Activated CD4-positive, alpha-beta memory T cell treated with anti-CD3 and anti-CD28 coated beads for 36 hours (primary cell): Measurements from ENCODE around the gene PRRC2B. TPM values are rescaled to one million over a fixed set of nuclear protein-coding genes. Genes with fewer than 3 reads are reported as not detected.
"Not testable (repeated sequence)": the region's sequence is repeated elsewhere in the genome, so short reads cannot be mapped to it uniquely, and the experiment has no call there.

ENCODE experiments used
- CTCF ChIA-PET: fragments of 350-600 bp; sonication (Branson Sonifier 250); formaldehyde crosslinking; loops from one replicate; lab custom pipeline; 2021; ENCODE audit warnings: antibody characterized with exemption, inconsistent platforms; lab: Charles Lee
- POLR2A ChIA-PET: fragments of 350-600 bp; sonication (Branson Sonifier 250); formaldehyde crosslinking; loops from one replicate; lab custom pipeline; 2021; ENCODE audit warnings: antibody characterized with exemption; lab: Charles Lee
- DNase-seq: peaks from one replicate; pipeline ENCODE4 v3.0.0-alpha.2; 2020
- H3K27ac Mint-ChIP-seq: one replicate; pipeline ENCODE4 v1.8.0; 2021; ENCODE audit warnings: mixed read lengths
- H3K27me3 Mint-ChIP-seq: one replicate; pipeline ENCODE4 v1.8.0; 2021; ENCODE audit warnings: mixed read lengths
- H3K36me3 Mint-ChIP-seq: one replicate; pipeline ENCODE4 v1.8.0; 2021; ENCODE audit warnings: mixed read lengths
- H3K4me1 Mint-ChIP-seq: one replicate; pipeline ENCODE4 v1.8.0; 2021; ENCODE audit warnings: low read depth, mixed read lengths
- H3K4me3 Mint-ChIP-seq: one replicate; pipeline ENCODE4 v1.8.0; 2021; ENCODE audit warnings: mild to moderate bottlenecking, mixed read lengths
- H3K9me3 Mint-ChIP-seq: one replicate; pipeline ENCODE4 v1.8.0; 2021; ENCODE audit warnings: mixed read lengths
- intact Hi-C: fragments of 100-400 bp; cut with micrococcal nuclease; formaldehyde crosslinking; loops from one replicate; pipeline ENCODE4 v1.15.1; 2023
- total RNA-seq, 2 experiments: library from RNA; stranded (reverse); gene quantifications; one replicate each; pipeline ENCODE4 v1.2.3, GENCODE V29; 2021

Gene PRRC2B
- total RNA-seq, 2 experiments from 2014 or later, result 127 to 135 TPM

DNA sequence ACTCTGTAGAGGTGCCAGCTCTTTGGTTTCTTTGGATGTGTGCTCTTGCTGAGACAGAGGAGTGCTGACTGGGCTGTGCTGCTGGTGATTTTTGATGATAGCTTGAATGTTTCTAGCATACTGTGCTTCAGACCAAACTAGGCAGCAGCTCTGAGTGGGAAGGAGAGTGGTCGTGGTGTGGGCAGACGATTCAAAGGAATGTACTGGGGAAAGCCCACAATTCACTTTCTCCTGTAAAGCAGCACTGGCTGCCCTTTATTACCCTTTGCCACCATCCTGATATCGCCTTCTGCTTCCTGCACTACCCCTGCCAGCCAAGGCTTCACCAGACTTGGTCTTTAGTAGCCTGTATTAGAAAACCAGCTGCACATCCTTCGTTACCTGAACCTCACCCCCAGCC is 45.3 kb downstream of the PRRC2B start:
- Mint-ChIP-seq H3K36me3 (peaks cover 41% of the 10 kb centered on the region), H3K4me1 (peaks cover 8% of the 10 kb centered on the region), H3K4me3 (no peak overlapping the region), H3K9me3 (no peaks in the 10 kb centered on the region), H3K27me3 (no peaks in the 10 kb centered on the region), H3K27ac (no peak overlapping the region)
- POLR2A ChIA-PET, result interaction anchor here (1.1 kb wide), 2 partner anchors 11 to 314 kb away, joined by 3 read pairs; partner anchors contain the start of gene NUP214
- DNase-seq, result no peak
- CTCF ChIA-PET, result interaction anchor here (1.2 kb wide), 1 partner anchor 89 kb away, joined by 4 read pairs; no protein-coding TSS in a partner anchor
- intact Hi-C loops, result no loop called here

- Mint-ChIP-seq H3K27me3 (no peaks in the 10 kb centered on the region), H3K4me1 (peaks cover 8% of the 10 kb centered on the region), H3K4me3 (no peak overlapping the region), H3K9me3 (no peaks in the 10 kb centered on the region), H3K27ac (peak overlapping the region; percentile 26), H3K36me3 (peaks cover 46% of the 10 kb centered on the region)
- intact Hi-C loops, result no loop called here
- ChIA-PET POLR2A (no interaction called here), CTCF (no interaction called here)
- no peak for DNase-seq
Observed at GRCh38 chr9:131441441-131441840, 47.6 kb downstream of the PRRC2B start.

- intact Hi-C loops, result no loop called here
- POLR2A ChIA-PET, result no interaction called here
- Mint-ChIP-seq H3K36me3 (peaks cover 50% of the 10 kb centered on the region), H3K27ac (no peak overlapping the region), H3K9me3 (no peaks in the 10 kb centered on the region), H3K4me1 (peaks cover 8% of the 10 kb centered on the region), H3K27me3 (no peaks in the 10 kb centered on the region), H3K4me3 (no peak overlapping the region)
- no peak for DNase-seq
- CTCF ChIA-PET, result no interaction called here
Observed at GRCh38 chr9:131442351-131442750, 48.5 kb downstream of the PRRC2B start.

GRCh38 chr9:131443648-131444047 is 49.8 kb downstream of the PRRC2B start:
- intact Hi-C loops, result no loop called here
- DNase-seq, result no peak
- Mint-ChIP-seq H3K4me3 (no peak overlapping the region), H3K27me3 (no peaks in the 10 kb centered on the region), H3K27ac (no peak overlapping the region), H3K4me1 (peaks cover 10% of the 10 kb centered on the region), H3K36me3 (peaks cover 54% of the 10 kb centered on the region), H3K9me3 (no peaks in the 10 kb centered on the region)
- CTCF ChIA-PET, result no interaction called here
- POLR2A ChIA-PET, result no interaction called here

- intact Hi-C loops, result no loop called here
- DNase-seq, result no peak
- POLR2A ChIA-PET, result no interaction called here
- CTCF ChIA-PET, result no interaction called here
- Mint-ChIP-seq H3K9me3 (no peaks in the 10 kb centered on the region), H3K4me3 (no peak overlapping the region), H3K4me1 (peaks cover 14% of the 10 kb centered on the region), H3K27ac (no peak overlapping the region), H3K27me3 (no peaks in the 10 kb centered on the region), H3K36me3 (peaks cover 51% of the 10 kb centered on the region)
Observed at GRCh38 chr9:131446276-131446675, 52.4 kb downstream of the PRRC2B start.

DNA sequence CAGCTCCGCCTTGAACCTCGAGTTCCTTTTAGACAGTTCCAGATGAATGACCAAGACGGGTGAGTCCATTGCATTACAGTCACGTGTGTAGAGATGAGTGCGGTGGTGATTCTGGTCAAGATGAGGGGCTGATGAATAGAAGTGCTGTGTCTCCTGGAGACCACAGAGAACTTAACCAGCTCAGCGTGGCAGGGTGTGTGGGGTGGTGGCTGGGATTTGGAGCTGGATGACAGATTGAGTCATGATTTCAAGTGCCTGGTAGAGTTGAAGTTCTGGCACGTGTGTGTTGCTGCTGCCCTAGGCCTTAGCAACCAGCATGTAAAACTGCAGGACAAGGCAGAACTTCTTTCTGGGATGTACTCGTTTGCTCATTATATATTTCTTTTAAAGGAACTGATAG is 53.3 kb downstream of the PRRC2B start:
- peaks cover 16% of the 10 kb centered on the region for H3K4me1 Mint-ChIP-seq
- peaks cover 56% of the 10 kb centered on the region for H3K36me3 Mint-ChIP-seq
- DNase-seq, result peak; percentile 8
- ChIA-PET CTCF (no interaction called here), POLR2A (no interaction called here)
- H3K27ac Mint-ChIP-seq, result peak overlapping the region; percentile 30
- H3K9me3 Mint-ChIP-seq, result no peaks in the 10 kb centered on the region
- no peak overlapping the region for H3K4me3 Mint-ChIP-seq
- intact Hi-C loops, result no loop called here
- no peaks in the 10 kb centered on the region for H3K27me3 Mint-ChIP-seq

DNA sequence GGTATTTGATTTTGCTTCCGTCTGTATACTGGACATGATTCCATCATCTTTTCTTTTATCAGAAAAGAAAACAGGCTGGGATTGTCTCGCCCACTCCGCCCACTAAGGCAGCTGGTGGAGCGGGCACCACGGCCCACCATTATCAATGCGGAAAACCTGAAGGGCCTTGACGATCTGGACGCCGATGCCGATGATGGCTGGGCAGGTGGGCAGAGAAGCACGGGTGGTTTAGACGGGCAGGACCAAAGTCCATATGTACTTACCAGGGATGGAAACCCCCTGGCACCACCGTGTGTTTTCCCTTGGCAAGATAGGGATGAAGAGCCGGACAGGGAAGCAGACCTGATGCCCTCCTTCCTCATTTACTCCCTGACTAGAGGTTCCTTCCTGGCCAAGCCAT is 53.7 kb downstream of the PRRC2B start:
- H3K36me3 Mint-ChIP-seq, result peaks cover 53% of the 10 kb centered on the region
- H3K4me1 Mint-ChIP-seq, result peaks cover 16% of the 10 kb centered on the region
- H3K27me3 Mint-ChIP-seq, result no peaks in the 10 kb centered on the region
- ChIA-PET CTCF (no interaction called here), POLR2A (no interaction called here)
- no peak overlapping the region for H3K27ac Mint-ChIP-seq
- intact Hi-C loops, result no loop called here
- DNase-seq, result peak; percentile 6
- H3K4me3 Mint-ChIP-seq, result no peak overlapping the region
- H3K9me3 Mint-ChIP-seq, result no peaks in the 10 kb centered on the region

DNA sequence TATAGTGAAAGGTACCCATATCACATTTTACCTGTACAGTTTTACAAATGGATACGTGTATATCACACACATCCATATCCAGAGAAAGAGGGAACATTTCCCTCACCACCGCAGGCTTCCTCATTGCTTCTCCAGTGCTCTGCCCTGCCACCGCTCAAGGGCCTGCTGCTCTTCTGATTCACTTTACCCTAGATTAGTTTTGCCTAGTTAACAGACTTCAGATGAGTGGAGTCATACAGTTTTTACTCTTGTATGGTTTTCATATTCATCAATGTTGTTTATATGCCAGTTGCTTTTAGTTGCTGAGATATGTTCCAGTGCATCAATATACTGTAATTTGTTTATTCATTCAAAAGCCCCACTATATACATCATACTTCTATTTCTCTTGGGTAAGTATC is 54.9 kb downstream of the PRRC2B start:
- no peaks in the 10 kb centered on the region for H3K9me3 Mint-ChIP-seq
- peak overlapping the region; percentile 43 for H3K27ac Mint-ChIP-seq
- H3K27me3 Mint-ChIP-seq, result no peaks in the 10 kb centered on the region
- peaks cover 54% of the 10 kb centered on the region for H3K36me3 Mint-ChIP-seq
- DNase-seq, result peak; percentile 16
- H3K4me1 Mint-ChIP-seq, result peaks cover 16% of the 10 kb centered on the region
- intact Hi-C loops, result no loop called here
- ChIA-PET CTCF (interaction anchor here (0.9 kb wide), 1 partner anchor 112 kb away, joined by 3 read pairs; no protein-coding TSS in a partner anchor), POLR2A (no interaction called here)
- H3K4me3 Mint-ChIP-seq, result no peak overlapping the region

- H3K4me3 Mint-ChIP-seq, result no peak overlapping the region
- peaks cover 16% of the 10 kb centered on the region for H3K4me1 Mint-ChIP-seq
- DNase-seq, result peak; percentile 5
- CTCF ChIA-PET, result interaction anchor here (0.6 kb wide), 1 partner anchor 171 kb away, joined by 3 read pairs; no protein-coding TSS in a partner anchor
- peak overlapping the region; percentile 43 for H3K27ac Mint-ChIP-seq
- no peaks in the 10 kb centered on the region for H3K9me3 Mint-ChIP-seq
- peaks cover 54% of the 10 kb centered on the region for H3K36me3 Mint-ChIP-seq
- intact Hi-C loops, result no loop called here
- POLR2A ChIA-PET, result no interaction called here
- no peaks in the 10 kb centered on the region for H3K27me3 Mint-ChIP-seq
Observed at GRCh38 chr9:131449276-131449675, 55.4 kb downstream of the PRRC2B start.

GRCh38 chr9:131454028-131454427 is 60.1 kb downstream of the PRRC2B start:
- Mint-ChIP-seq H3K4me3 (no peak overlapping the region), H3K4me1 (peaks cover 14% of the 10 kb centered on the region), H3K36me3 (peaks cover 42% of the 10 kb centered on the region), H3K27me3 (no peaks in the 10 kb centered on the region), H3K27ac (no peak overlapping the region), H3K9me3 (no peaks in the 10 kb centered on the region)
- intact Hi-C loops, result no loop called here
- CTCF ChIA-PET, result no interaction called here
- POLR2A ChIA-PET, result interaction anchor here (0.6 kb wide), 1 partner anchor 303 kb away, joined by 5 read pairs; no protein-coding TSS in a partner anchor
- peak; percentile 0 for DNase-seq

GRCh38 chr9:131455655-131456054 is 61.8 kb downstream of the PRRC2B start:
- intact Hi-C loops, DNase-seq, H3K4me3 Mint-ChIP-seq, H3K9me3 Mint-ChIP-seq, H3K4me1 Mint-ChIP-seq, H3K27me3 Mint-ChIP-seq: not testable (repeated sequence)
- peak overlapping the region; percentile 20 for H3K27ac Mint-ChIP-seq
- H3K36me3 Mint-ChIP-seq, result peaks cover 41% of the 10 kb centered on the region
- ChIA-PET POLR2A (interaction anchor here (0.7 kb wide), 1 partner anchor 779 kb away, joined by 3 read pairs; no protein-coding TSS in a partner anchor), CTCF (interaction anchor here (0.7 kb wide), 1 partner anchor 351 kb away, joined by 3 read pairs; no protein-coding TSS in a partner anchor)

- Mint-ChIP-seq H3K27me3 (no peaks in the 10 kb centered on the region), H3K4me1 (peaks cover 3% of the 10 kb centered on the region), H3K36me3 (peaks cover 45% of the 10 kb centered on the region), H3K9me3 (no peaks in the 10 kb centered on the region), H3K27ac (no peak overlapping the region), H3K4me3 (no peak overlapping the region)
- intact Hi-C loops, result no loop called here
- no peak for DNase-seq
- ChIA-PET POLR2A (no interaction called here), CTCF (interaction anchor here (1.2 kb wide), 1 partner anchor 282 kb away, joined by 3 read pairs; the partner anchor contains the start of gene RAPGEF1)
Observed at GRCh38 chr9:131457746-131458145, 63.9 kb downstream of the PRRC2B start.

- intact Hi-C loops, result no loop called here
- Mint-ChIP-seq H3K9me3 (no peaks in the 10 kb centered on the region), H3K36me3 (peaks cover 42% of the 10 kb centered on the region), H3K4me3 (no peak overlapping the region), H3K27me3 (no peaks in the 10 kb centered on the region), H3K27ac (peak overlapping the region; percentile 9), H3K4me1 (peaks cover 3% of the 10 kb centered on the region)
- POLR2A ChIA-PET, result interaction anchor here (0.6 kb wide), 1 partner anchor 10 kb away, joined by 3 read pairs; no protein-coding TSS in a partner anchor
- CTCF ChIA-PET, result interaction anchor here (1.5 kb wide), 1 partner anchor 109 kb away, joined by 6 read pairs; no protein-coding TSS in a partner anchor
- peak; percentile 5 for DNase-seq
Observed at GRCh38 chr9:131459056-131459455, 65.2 kb downstream of the PRRC2B start.
